Large intestine (tissue), 3 donors: ENCODE data around the gene NDUFA12. TPM values are rescaled to one million over a fixed set of nuclear protein-coding genes. Genes with fewer than 3 reads are reported as not detected.
"Not testable (repeated sequence)": the region's sequence is repeated elsewhere in the genome, so short reads cannot be mapped to it uniquely, and the experiment has no call there.

Experiments
- DNase-seq, 2 donors: peaks; one replicate each; pipeline versions ENCODE4 v3.0.0 to v3.0.0-alpha.2; 2013
- H3K27ac ChIP-seq: one replicate; pipeline ENCODE4 v1.5.1; 2013; ENCODE audit warnings: low read length
- H3K27me3 ChIP-seq: 2 replicates; pipeline ENCODE4 v1.6.1; 2013; ENCODE audit warnings: low read length; ENCODE audit not compliant: control insufficient read depth, insufficient read depth
- H3K36me3 ChIP-seq: 2 replicates; pipeline ENCODE4 v1.6.1; 2013; ENCODE audit warnings: low read length; ENCODE audit not compliant: control insufficient read depth, insufficient read depth
- H3K4me1 ChIP-seq: one replicate; pipeline ENCODE4 v1.6.1; 2013; ENCODE audit warnings: low read length; ENCODE audit not compliant: control insufficient read depth, insufficient read depth
- H3K4me3 ChIP-seq: one replicate; pipeline ENCODE4 v1.5.1; 2013; ENCODE audit warnings: low read length
- H3K9me3 ChIP-seq: one replicate; pipeline ENCODE4 v1.6.1; 2013; ENCODE audit warnings: mild to moderate bottlenecking, low read depth, low read length, moderate library complexity; ENCODE audit not compliant: control insufficient read depth
- WGBS: methylation state at CpG from one replicate; pipeline ENCODE4 v1.1.5; 2013; ENCODE audit warnings: low lambda C conversion rate; ENCODE audit not compliant: insufficient coverage; 5-methylcytosine and 5-hydroxymethylcytosine counted together
- polyA plus RNA-seq: library from polyadenylated mRNA; unstranded; fragments of 120-200 nt; gene quantifications from one replicate; pipeline ENCODE4 v1.2.1, GENCODE V29; 2013

Gene NDUFA12
- polyA plus RNA-seq, 1 donor: 106 TPM

DNA sequence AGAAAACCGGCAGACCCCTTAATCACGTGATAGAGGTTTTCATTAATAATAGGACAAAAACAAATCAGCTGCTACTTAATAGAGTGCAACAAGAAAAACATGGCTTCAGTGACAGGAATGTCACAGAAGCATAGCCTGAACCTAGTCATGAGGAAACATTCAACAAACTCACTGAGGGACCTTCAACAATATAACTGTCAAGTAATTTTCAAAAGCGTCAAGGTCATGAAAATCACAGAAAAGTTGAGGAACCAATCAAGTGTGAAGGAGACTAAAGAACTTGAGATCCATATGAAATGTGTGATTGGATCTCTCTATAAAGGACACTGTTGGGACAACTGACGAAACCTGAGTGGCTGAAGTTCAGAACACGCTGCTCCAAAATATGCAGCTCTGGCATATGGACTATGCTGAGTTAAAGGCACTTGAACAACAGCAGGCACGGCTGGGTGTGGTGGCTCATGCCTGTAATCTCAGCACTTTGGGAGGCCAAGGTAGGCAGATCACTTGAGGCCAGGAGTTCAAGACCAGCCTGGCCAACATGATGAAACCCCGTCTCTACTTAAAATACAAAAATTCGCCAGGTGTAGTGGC, 16.3 kb downstream of the NDUFA12 start:
- no peaks in the 10 kb centered on the region for H3K9me3 ChIP-seq
- H3K4me3 ChIP-seq: no peak overlapping the region
- WGBS: 100% methylated on average over 3 of the region's 8 CpGs
- H3K27ac ChIP-seq: no peak overlapping the region
- no peak for DNase-seq
- H3K36me3 ChIP-seq: peaks cover 17% of the 10 kb centered on the region
- no peaks in the 10 kb centered on the region for H3K27me3 ChIP-seq
- no peaks in the 10 kb centered on the region for H3K4me1 ChIP-seq

DNA sequence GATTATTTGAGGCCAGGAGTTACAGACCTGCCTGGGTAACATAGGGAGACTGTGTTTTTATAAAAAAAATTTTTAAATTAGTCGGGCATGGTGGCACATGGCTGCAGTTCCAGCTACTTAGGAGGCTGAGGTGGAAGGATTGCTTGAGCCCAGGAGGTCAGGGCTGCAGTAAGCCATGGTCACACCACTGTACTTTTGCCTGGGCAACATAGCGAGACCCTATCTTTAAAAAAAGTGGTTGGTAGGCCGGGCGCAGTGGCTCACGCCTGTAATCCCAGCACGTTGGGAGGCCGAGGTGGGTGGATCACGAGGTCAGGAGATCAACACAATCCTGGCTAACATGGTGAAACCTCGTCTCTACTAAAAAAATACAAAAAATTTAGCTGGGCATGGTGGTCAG, 18.4 kb downstream of the NDUFA12 start:
- not testable (repeated sequence) for H3K27me3 ChIP-seq, H3K4me1 ChIP-seq, H3K4me3 ChIP-seq, H3K9me3 ChIP-seq, H3K27ac ChIP-seq, DNase-seq
- H3K36me3 ChIP-seq: peaks cover 16% of the 10 kb centered on the region
- WGBS: no CpG with 5 or more reads among the region's 9 CpGs

DNA sequence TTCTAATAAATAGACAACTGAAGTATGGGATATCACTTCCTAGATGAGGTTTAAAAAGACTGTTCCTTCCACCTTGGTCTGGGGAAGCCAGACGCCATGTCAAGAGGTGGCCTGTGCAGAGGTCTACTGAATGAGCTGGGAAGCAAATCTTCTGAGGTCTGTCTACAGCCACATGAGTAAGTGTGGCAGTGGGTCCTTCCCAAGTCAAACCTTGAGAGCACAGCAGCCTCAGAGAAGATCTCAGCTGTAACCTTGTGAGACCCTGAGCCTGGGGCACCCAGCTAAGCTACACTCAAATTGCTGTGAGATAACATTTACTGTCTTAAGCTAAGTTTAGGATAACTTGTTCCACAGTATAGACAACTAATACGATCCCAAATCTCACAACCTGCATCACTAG, 20.2 kb downstream of the NDUFA12 start:
- no CpG with 5 or more reads among the region's 2 CpGs for WGBS
- no peaks in the 10 kb centered on the region for H3K27me3 ChIP-seq
- H3K4me1 ChIP-seq: no peaks in the 10 kb centered on the region
- no peak overlapping the region for H3K4me3 ChIP-seq
- no peaks in the 10 kb centered on the region for H3K9me3 ChIP-seq
- DNase-seq: no peak
- peaks cover 12% of the 10 kb centered on the region for H3K36me3 ChIP-seq
- H3K27ac ChIP-seq: no peak overlapping the region

DNA sequence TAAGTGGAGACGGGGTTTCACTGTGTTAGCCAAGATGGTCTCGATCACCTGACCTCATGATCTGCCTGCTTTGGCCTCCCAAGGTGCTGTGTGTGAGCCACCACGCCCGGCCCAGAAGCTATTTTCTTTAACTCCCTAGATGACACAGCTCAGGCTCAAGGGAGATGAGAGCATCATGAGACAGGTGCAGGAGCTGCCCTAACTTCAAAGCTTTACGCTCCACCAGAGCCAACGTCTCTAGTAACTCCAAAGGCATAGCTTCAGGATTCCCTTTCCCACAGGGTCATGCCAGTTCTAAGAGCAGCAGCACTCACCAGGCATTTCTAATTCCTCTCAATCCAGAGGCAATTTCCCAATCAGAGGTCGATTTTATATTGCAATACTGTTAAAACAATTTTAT, 21.0 kb downstream of the NDUFA12 start:
- no peaks in the 10 kb centered on the region for H3K9me3 ChIP-seq
- no peaks in the 10 kb centered on the region for H3K27me3 ChIP-seq
- peaks cover 12% of the 10 kb centered on the region for H3K36me3 ChIP-seq
- no peak overlapping the region for H3K4me3 ChIP-seq
- DNase-seq: no peak
- WGBS: 88% methylated on average over 3 of the region's 7 CpGs
- no peaks in the 10 kb centered on the region for H3K4me1 ChIP-seq
- H3K27ac ChIP-seq: no peak overlapping the region

DNA sequence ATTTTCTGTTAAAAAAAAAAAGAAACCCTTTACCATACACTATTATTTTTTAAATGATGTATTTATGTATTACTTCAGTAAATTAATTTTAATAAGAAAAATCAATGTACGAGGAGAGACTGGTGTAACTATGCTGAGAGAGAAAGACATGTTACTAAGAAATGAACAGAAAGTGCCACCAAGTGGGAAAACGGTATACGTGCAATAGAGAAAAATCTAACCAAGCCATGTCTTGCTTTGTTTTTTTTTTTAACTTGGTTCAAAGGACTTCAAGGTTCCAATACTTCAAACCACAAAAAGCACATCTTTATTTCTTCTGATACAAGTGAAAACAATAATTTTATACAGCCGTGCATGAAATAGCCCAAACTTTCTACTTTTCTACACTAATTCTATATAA, 22.9 kb downstream of the NDUFA12 start:
- no peaks in the 10 kb centered on the region for H3K9me3 ChIP-seq
- no peaks in the 10 kb centered on the region for H3K4me1 ChIP-seq
- peaks cover 14% of the 10 kb centered on the region for H3K36me3 ChIP-seq
- no peak overlapping the region for H3K27ac ChIP-seq
- DNase-seq: no peak
- whole genome bisulfite sequencing: 79% methylated on average over 4 of the region's 4 CpGs
- no peaks in the 10 kb centered on the region for H3K27me3 ChIP-seq
- H3K4me3 ChIP-seq: no peak overlapping the region

DNA sequence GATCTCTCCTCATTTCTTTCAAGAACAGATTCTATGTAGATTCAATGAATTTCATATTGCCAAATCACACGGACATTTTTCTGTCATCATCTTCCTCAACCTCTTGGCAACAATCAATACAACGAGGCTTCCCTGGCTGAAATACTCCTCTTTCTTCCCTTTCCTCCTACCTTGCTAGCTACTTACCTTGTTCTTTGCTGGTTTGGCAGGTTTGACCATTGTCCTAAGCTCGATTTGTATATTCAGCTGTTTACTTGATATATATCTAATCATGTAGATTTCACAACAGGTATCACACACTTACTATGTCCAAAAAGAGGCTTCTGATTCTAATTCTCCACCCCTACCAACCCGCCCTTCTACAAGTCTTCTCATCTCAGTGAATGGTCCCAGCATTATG, 23.6 kb downstream of the NDUFA12 start:
- no peak overlapping the region for H3K4me3 ChIP-seq
- H3K9me3 ChIP-seq: no peaks in the 10 kb centered on the region
- H3K4me1 ChIP-seq: no peaks in the 10 kb centered on the region
- no peak overlapping the region for H3K27ac ChIP-seq
- no peaks in the 10 kb centered on the region for H3K27me3 ChIP-seq
- DNase-seq: no peak
- WGBS: 83% methylated on average over 2 of the region's 4 CpGs
- H3K36me3 ChIP-seq: peaks cover 15% of the 10 kb centered on the region

DNA sequence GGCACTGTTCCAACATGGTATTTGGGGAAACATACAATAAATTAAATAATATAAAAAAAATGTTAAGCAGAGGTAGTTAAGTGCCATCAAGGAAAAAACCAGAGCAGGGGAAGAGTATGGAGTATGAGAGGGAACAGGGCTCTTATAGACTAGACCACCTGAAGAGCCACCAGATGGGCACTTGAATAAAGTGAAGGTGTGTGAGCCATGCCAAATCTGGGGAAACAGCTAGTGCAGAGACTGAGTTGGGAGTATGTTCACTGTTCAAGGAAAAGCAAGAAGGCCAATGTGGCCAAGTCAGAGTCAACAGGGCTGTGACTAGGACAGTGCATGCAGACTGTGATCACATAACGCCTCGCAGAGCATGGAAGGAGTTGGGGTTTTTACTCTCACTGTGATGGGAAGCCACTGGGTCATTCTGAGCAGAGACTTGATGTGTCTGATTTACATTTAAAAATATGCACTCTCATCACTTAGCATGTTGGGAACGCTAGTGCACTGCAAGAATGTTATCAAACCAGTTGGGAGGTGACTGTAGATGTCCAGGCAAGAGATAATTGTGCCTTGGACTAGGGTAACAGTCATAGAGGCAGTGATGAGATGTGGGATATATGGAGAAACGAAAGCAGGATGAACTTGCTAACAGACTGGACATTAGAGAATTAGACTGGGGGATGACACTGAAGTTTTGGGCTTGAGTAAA, 25.6 kb downstream of the NDUFA12 start:
- Histone ChIP-seq H3K4me1 (no peaks in the 10 kb centered on the region), H3K9me3 (no peaks in the 10 kb centered on the region), H3K4me3 (no peak overlapping the region), H3K27ac (no peak overlapping the region), H3K36me3 (peaks cover 8% of the 10 kb centered on the region), H3K27me3 (no peaks in the 10 kb centered on the region)
- DNase-seq: no peak
- WGBS: 100% methylated on average over 2 of the region's 4 CpGs

DNA sequence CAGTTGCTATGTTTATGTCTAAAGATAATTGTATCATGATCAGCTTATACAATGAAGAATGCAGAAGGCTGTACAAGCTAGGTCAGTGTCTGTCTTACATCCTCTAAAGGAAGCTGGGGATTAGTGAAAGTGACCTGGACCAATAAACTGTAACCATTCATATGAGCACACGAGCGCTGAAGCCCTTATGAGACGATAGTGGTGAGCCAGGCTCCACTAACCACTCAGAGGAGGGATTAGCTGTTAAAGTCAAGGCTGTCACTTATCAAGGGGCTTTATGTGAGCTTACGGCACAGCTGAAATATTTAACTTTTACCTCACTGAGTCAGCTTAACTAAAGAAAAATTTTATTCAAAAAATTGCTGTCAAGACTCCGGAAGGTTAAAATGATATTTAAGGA, 30.3 kb downstream of the NDUFA12 start:
- WGBS: 86% methylated on average over 1 of the region's 5 CpGs
- DNase-seq: no peak
- Histone ChIP-seq H3K36me3 (peaks cover 14% of the 10 kb centered on the region), H3K4me3 (no peak overlapping the region), H3K9me3 (no peaks in the 10 kb centered on the region), H3K27ac (no peak overlapping the region), H3K4me1 (no peaks in the 10 kb centered on the region), H3K27me3 (no peaks in the 10 kb centered on the region)

DNA sequence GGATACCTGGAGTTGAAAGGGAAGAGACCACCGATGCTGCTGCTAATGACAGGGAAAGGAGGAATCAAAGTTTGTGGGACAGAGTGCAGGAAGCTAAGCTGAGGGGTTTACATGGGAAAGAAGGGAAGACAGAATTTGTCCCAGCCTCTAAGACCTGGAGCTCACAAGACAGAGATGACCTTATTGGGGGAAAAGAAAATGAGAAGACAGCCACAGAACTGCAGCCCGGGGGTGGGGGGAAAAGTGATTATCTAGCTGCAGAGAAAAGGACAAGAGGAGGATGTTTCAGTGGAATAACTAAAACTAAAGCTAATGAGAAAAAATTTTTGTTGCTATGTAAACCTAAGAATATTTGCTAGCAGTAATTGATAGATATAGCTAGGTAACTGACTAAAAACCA, 30.7 kb downstream of the NDUFA12 start:
- Histone ChIP-seq H3K36me3 (peaks cover 14% of the 10 kb centered on the region), H3K27me3 (no peaks in the 10 kb centered on the region), H3K9me3 (no peaks in the 10 kb centered on the region), H3K4me3 (no peak overlapping the region), H3K4me1 (no peaks in the 10 kb centered on the region), H3K27ac (no peak overlapping the region)
- no peak for DNase-seq
- WGBS: 67% methylated on average over 1 of the region's 2 CpGs

DNA sequence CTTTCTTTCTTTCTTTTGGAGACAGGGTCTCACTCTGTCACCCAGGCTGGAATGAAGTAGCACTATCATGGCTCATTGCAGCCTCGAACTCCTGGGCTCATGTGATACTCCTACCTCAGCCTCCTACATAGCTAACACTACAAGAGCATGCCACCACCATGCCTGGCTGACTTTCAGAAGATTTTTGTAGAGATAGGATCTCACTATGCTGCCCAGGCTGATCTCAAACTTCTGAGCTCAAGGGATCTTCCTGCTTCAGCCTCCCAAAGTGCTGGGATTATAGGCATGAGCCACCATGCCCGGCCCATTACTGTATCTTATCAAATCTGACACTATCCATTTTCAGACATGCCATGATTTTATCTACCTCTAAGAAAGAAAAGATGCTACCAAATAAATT, 31.6 kb downstream of the NDUFA12 start:
- Histone ChIP-seq H3K36me3 (peaks cover 14% of the 10 kb centered on the region), H3K9me3 (no peaks in the 10 kb centered on the region), H3K27ac (no peak overlapping the region), H3K4me1 (no peaks in the 10 kb centered on the region), H3K4me3 (no peak overlapping the region), H3K27me3 (no peaks in the 10 kb centered on the region)
- no CpG with 5 or more reads among the region's 2 CpGs for WGBS
- no peak for DNase-seq

DNA sequence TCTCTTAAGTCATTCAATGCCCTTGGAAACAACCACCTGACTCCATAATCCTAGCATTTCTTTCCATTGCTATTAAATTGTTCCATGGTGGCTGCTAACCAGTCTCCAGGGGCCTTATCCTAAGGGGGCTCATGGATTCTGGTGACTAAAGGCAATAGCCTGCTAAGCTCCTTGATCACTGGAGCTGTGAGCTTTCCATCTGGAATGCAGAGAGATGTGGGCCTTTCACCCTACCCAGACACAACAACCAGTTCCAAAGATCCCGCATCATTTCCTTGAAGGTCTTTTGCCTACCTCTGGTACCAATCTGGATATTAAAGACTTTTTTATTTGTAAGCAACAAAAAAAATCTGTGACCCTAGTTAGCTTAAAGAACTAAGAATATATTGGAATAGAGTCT, 32.9 kb downstream of the NDUFA12 start:
- Histone ChIP-seq H3K4me1 (no peaks in the 10 kb centered on the region), H3K36me3 (peaks cover 11% of the 10 kb centered on the region), H3K27me3 (no peaks in the 10 kb centered on the region), H3K4me3 (no peak overlapping the region), H3K9me3 (no peaks in the 10 kb centered on the region), H3K27ac (no peak overlapping the region)
- WGBS: no CpG with 5 or more reads among the region's 1 CpG
- no peak for DNase-seq
